GM12875 (cell line): ENCODE data around the gene ZSWIM3.

Experiments used
- H3K4me3 ChIP-seq: one replicate; pipeline ENCODE4 v1.5.1; 2011; ENCODE audit warnings: low read depth, low read length, control low read depth
- TF ChIP-seq, protein P1 (sequence below): IDR thresholded peaks from 2 replicates; pipeline ENCODE4 v1.5.1; 2011; ENCODE audit warnings: low read depth, mild to moderate bottlenecking, control low read depth, inconsistent platforms, low read length, moderate library complexity, borderline replicate concordance; ENCODE audit not compliant: insufficient read depth

Gene ZSWIM3

GRCh38 chr20:45833030-45833882 lies 24.2 kb upstream of the ZSWIM3 start, which contains the start of gene SNX21:
SNX21 (plus strand) TSS chr20:45833799; CDS start chr20:45833920, 121 bp downstream.
- TF ChIP-seq, protein P1, sequence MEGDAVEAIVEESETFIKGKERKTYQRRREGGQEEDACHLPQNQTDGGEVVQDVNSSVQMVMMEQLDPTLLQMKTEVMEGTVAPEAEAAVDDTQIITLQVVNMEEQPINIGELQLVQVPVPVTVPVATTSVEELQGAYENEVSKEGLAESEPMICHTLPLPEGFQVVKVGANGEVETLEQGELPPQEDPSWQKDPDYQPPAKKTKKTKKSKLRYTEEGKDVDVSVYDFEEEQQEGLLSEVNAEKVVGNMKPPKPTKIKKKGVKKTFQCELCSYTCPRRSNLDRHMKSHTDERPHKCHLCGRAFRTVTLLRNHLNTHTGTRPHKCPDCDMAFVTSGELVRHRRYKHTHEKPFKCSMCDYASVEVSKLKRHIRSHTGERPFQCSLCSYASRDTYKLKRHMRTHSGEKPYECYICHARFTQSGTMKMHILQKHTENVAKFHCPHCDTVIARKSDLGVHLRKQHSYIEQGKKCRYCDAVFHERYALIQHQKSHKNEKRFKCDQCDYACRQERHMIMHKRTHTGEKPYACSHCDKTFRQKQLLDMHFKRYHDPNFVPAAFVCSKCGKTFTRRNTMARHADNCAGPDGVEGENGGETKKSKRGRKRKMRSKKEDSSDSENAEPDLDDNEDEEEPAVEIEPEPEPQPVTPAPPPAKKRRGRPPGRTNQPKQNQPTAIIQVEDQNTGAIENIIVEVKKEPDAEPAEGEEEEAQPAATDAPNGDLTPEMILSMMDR = no peak
- peak within 1 kb of the TSS; percentile 58 for H3K4me3 ChIP-seq

- TF ChIP-seq, protein P1 = no peak
Observed at GRCh38 chr20:45833883-45834796, 23.3 kb upstream of the ZSWIM3 start.

GRCh38 chr20:45834797-45835161 lies 22.6 kb upstream of the ZSWIM3 start:
- no peak overlapping the region for H3K4me3 ChIP-seq

More at GRCh38 chr20:45833883-45834796, 23.3 kb upstream of the ZSWIM3 start:
- peak overlapping the region; percentile 58 for H3K4me3 ChIP-seq

DNA sequence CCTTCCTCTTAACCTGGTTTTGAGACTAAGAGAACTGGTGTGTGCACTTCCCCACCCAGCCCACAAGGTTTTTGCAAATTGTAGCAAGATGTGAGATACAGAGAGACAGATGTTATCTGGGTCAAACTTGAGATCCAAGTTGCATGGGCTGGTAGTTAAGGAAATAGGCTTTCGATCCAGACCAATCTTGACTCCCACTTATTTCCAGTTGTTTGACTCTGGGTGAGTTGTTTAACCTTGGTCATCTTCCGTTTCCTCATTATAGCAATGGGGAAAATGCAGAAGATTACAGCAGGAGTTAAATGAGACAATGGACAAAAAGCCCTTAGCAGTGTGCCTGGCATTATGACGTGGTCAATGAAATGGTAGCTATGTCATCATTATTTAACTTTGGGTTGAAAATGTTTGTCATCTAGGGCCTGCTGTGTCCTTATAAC lies 22.1 kb upstream of the ZSWIM3 start:
- H3K4me3 ChIP-seq = no peak overlapping the region
- TF ChIP-seq, protein P1 = no peak

More at GRCh38 chr20:45834797-45835161, 22.6 kb upstream of the ZSWIM3 start:
- TF ChIP-seq, protein P1 = no peak

DNA sequence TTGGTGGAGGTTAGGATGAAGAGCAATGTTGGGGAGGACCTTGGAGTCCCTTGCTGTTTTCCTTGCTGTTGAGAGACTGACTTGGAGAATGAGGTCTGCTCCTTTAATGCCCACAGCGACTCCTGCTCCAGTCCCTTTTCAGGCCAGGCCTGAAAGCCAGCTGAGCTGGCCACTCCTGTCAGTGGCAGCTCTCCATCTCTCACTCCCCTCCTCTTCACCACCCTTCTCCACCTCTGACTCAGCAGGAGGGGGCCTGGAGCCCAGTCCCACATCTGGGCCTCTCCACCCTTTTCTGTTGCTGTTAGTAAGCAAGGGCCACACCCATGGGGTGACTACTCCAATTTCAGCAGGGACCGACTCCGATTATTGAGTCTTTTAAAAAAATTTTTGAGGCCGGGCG lies 21.6 kb upstream of the ZSWIM3 start:
- TF ChIP-seq, protein P1 = no peak
- H3K4me3 ChIP-seq = no peak overlapping the region

GRCh38 chr20:45836841-45837240 lies 20.6 kb upstream of the ZSWIM3 start:
- H3K4me3 ChIP-seq = no peak overlapping the region
- TF ChIP-seq, protein P1 = no peak
